ENCODE measurements around the gene LSMEM2.
"Not testable (repeated sequence)": the region's sequence is repeated elsewhere in the genome, so short reads cannot be mapped to it uniquely, and the experiment has no call there.

Gene LSMEM2

GRCh38 chr3:50278123-50278879 lies 586 bp upstream of the LSMEM2 start:
- no peak for DNase-seq (ENCODE audit: low read depth)

- no peak for DNase-seq (ENCODE audit: low read depth)
Observed at GRCh38 chr3:50279255-50280016, 549 bp downstream of the LSMEM2 start.

- DNase-seq (ENCODE audit: low read depth): not testable (repeated sequence)
Observed at GRCh38 chr3:50284121-50284520, 5.2 kb downstream of the LSMEM2 start.

- DNase-seq (ENCODE audit: low read depth): no peak
Observed at GRCh38 chr3:50286322-50287227, 7.7 kb downstream of the LSMEM2 start.

GRCh38 chr3:50287262-50287661 lies 8.4 kb downstream of the LSMEM2 start:
- no peak for DNase-seq (ENCODE audit: low read depth)

GRCh38 chr3:50288387-50289007 lies 9.6 kb downstream of the LSMEM2 start:
- no peak for DNase-seq (ENCODE audit: low read depth)

GRCh38 chr3:50289130-50289529 lies 10.2 kb downstream of the LSMEM2 start:
- DNase-seq (ENCODE audit: low read depth): no peak

- no peak for DNase-seq (ENCODE audit: low read depth)
Observed at GRCh38 chr3:50290161-50290641, 11.3 kb downstream of the LSMEM2 start.

- DNase-seq (ENCODE audit: low read depth): peak; percentile 87
Observed at GRCh38 chr3:50292159-50293078, 13.5 kb downstream of the LSMEM2 start, which contains the start of gene IFRD2. Gene IFRD2 (minus strand): TSS chr3:50292429. CDS start chr3:50292274, 155 bp downstream.

- no peak for DNase-seq (ENCODE audit: low read depth)
Observed at GRCh38 chr3:50293079-50293801, 14.4 kb downstream of the LSMEM2 start.

GRCh38 chr3:50294089-50294488 lies 15.2 kb downstream of the LSMEM2 start:
- no peak for DNase-seq (ENCODE audit: low read depth)

- no peak for DNase-seq (ENCODE audit: low read depth)
Observed at GRCh38 chr3:50294492-50295403, 15.9 kb downstream of the LSMEM2 start.

- no peak for DNase-seq (ENCODE audit: low read depth)
Observed at GRCh38 chr3:50295553-50296431, 16.9 kb downstream of the LSMEM2 start.

- no peak for DNase-seq (ENCODE audit: low read depth)
Observed at GRCh38 chr3:50296721-50297383, 18.0 kb downstream of the LSMEM2 start.

GRCh38 chr3:50297384-50297775 lies 18.5 kb downstream of the LSMEM2 start:
- no peak for DNase-seq (ENCODE audit: low read depth)

- no peak for DNase-seq (ENCODE audit: low read depth)
Observed at GRCh38 chr3:50297896-50298725, 19.2 kb downstream of the LSMEM2 start.
